ENCODE results near the gene RAPGEF3. TPM values are rescaled to one million over a fixed set of nuclear protein-coding genes. Genes with fewer than 3 reads are reported as not detected.

The RAPGEF3 gene
- total RNA-seq, 1 donor from 2014 or later: 1.2 TPM

GRCh38 chr12:47734725-47735480, 23.8 kb downstream of the RAPGEF3 start:
- Mint-ChIP-seq H3K27me3 (ENCODE audit: unreplicated experiment) (no peaks in the 10 kb centered on the region), H3K4me3 (ENCODE audit: unreplicated experiment) (no peak overlapping the region), H3K27ac (ENCODE audit: unreplicated experiment) (no peak overlapping the region), H3K4me1 (ENCODE audit: unreplicated experiment) (peaks cover 44% of the 10 kb centered on the region), H3K36me3 (ENCODE audit: unreplicated experiment) (no peaks in the 10 kb centered on the region), H3K9me3 (ENCODE audit: unreplicated experiment) (no peaks in the 10 kb centered on the region)
- no peak for TF ChIP-seq CTCF (IDR thresholded peaks at IDR 0.05)
- DNase-seq (ENCODE audit: extremely low spot score, unreplicated experiment): no peak

GRCh38 chr12:47733142-47733541, 25.5 kb downstream of the RAPGEF3 start:
- H3K36me3 Mint-ChIP-seq (ENCODE audit: unreplicated experiment): no peaks in the 10 kb centered on the region
- no peaks in the 10 kb centered on the region for H3K9me3 Mint-ChIP-seq (ENCODE audit: unreplicated experiment)
- DNase-seq (ENCODE audit: extremely low spot score, unreplicated experiment): no peak
- peaks cover 51% of the 10 kb centered on the region for H3K4me1 Mint-ChIP-seq (ENCODE audit: unreplicated experiment)
- no peaks in the 10 kb centered on the region for H3K27me3 Mint-ChIP-seq (ENCODE audit: unreplicated experiment)
- TF ChIP-seq CTCF (IDR thresholded peaks at IDR 0.05): no peak
- H3K27ac Mint-ChIP-seq (ENCODE audit: unreplicated experiment): no peak overlapping the region
- H3K4me3 Mint-ChIP-seq (ENCODE audit: unreplicated experiment): no peak overlapping the region

GRCh38 chr12:47732504-47732903, 26.2 kb downstream of the RAPGEF3 start:
- Mint-ChIP-seq H3K36me3 (ENCODE audit: unreplicated experiment) (no peaks in the 10 kb centered on the region), H3K4me3 (ENCODE audit: unreplicated experiment) (no peak overlapping the region), H3K27me3 (ENCODE audit: unreplicated experiment) (no peaks in the 10 kb centered on the region), H3K27ac (ENCODE audit: unreplicated experiment) (no peak overlapping the region), H3K9me3 (ENCODE audit: unreplicated experiment) (no peaks in the 10 kb centered on the region), H3K4me1 (ENCODE audit: unreplicated experiment) (peaks cover 47% of the 10 kb centered on the region)
- no peak for DNase-seq (ENCODE audit: extremely low spot score, unreplicated experiment)
- no peak for TF ChIP-seq CTCF (IDR thresholded peaks at IDR 0.05)

- no peaks in the 10 kb centered on the region for H3K9me3 Mint-ChIP-seq (ENCODE audit: unreplicated experiment)
- TF ChIP-seq CTCF (IDR thresholded peaks at IDR 0.05): no peak
- H3K4me3 Mint-ChIP-seq (ENCODE audit: unreplicated experiment): no peak overlapping the region
- no peaks in the 10 kb centered on the region for H3K27me3 Mint-ChIP-seq (ENCODE audit: unreplicated experiment)
- H3K27ac Mint-ChIP-seq (ENCODE audit: unreplicated experiment): no peak overlapping the region
- H3K36me3 Mint-ChIP-seq (ENCODE audit: unreplicated experiment): no peaks in the 10 kb centered on the region
- peaks cover 40% of the 10 kb centered on the region for H3K4me1 Mint-ChIP-seq (ENCODE audit: unreplicated experiment)
- DNase-seq (ENCODE audit: extremely low spot score, unreplicated experiment): no peak
Observed at GRCh38 chr12:47731723-47732122, 27.0 kb downstream of the RAPGEF3 start.

- Mint-ChIP-seq H3K27ac (ENCODE audit: unreplicated experiment) (peak overlapping the region; percentile 48), H3K4me1 (ENCODE audit: unreplicated experiment) (peaks cover 41% of the 10 kb centered on the region), H3K4me3 (ENCODE audit: unreplicated experiment) (no peak overlapping the region), H3K27me3 (ENCODE audit: unreplicated experiment) (no peaks in the 10 kb centered on the region), H3K36me3 (ENCODE audit: unreplicated experiment) (no peaks in the 10 kb centered on the region), H3K9me3 (ENCODE audit: unreplicated experiment) (no peaks in the 10 kb centered on the region)
- DNase-seq (ENCODE audit: extremely low spot score, unreplicated experiment): no peak
- no peak for TF ChIP-seq CTCF (IDR thresholded peaks at IDR 0.05)
Observed at GRCh38 chr12:47730341-47730744, 28.3 kb downstream of the RAPGEF3 start.

Data from osteocyte (in vitro differentiated cells).